ENCODE measurements around the gene KIAA0513. TPM values are rescaled to one million over a fixed set of nuclear protein-coding genes. Genes with fewer than 3 reads are reported as not detected.

KIAA0513 gene
- total and polyA plus RNA-seq, 2 of the 13 experiments (the other 11 are each of a cell fraction or from before 2014, with no cell fraction given): 1.8 TPM

DNA sequence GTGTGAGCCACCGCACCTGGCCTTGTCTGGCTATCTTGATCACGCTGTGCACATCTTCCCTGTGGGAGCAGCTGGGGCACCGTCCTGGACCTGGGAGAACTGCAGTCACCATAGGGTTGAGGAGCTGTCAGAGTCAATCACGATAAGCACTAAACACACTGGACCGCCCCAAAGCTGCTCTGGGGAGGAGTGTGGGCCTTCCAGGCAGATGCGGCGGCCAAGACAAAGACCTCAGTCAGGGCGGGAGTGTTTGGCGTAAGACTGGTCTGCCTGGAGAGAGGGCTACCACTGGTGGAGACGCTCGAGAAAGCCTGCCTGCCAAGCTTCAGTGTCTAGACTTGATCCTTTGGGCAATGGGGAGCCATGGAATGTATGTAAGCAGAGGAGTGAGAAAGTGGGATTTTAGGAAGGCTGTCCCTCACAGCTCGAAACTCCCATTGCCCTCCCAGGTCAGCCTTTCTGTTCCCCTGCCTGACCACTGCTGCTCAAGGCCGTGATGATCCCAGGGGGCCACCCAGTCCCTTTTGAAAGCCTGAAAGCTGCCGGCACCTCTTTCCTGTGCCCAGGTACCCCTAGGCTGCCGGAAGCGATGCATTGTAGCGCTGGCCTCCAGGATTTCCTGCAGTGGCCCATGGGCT, 114.0 kb downstream of the KIAA0513 start (continued):
- no peak for TF ChIP-seq MAZ (IDR thresholded peaks at IDR 0.05; ENCODE audit: borderline replicate concordance, low read depth, low read length)
- peak; percentile 29; the same call in 1 of the 2 replicates for TF ChIP-seq MAZ (CRISPR knock-in tag; IDR thresholded peaks at IDR 0.05; ENCODE audit: low read depth)
- TF ChIP-seq ZNF20 (CRISPR knock-in tag; IDR thresholded peaks at IDR 0.05): no peak
- no peak for TF ChIP-seq WIZ (CRISPR knock-in tag; IDR thresholded peaks at IDR 0.05)
- TF ChIP-seq SRSF1 (optimal IDR thresholded peaks at IDR 0.05; ENCODE audit: low read depth, low read length): no peak
- TF ChIP-seq ZIK1 (CRISPR knock-in tag; IDR thresholded peaks at IDR 0.05; ENCODE audit: borderline replicate concordance, low read depth): no peak
- TF ChIP-seq, protein P1, sequence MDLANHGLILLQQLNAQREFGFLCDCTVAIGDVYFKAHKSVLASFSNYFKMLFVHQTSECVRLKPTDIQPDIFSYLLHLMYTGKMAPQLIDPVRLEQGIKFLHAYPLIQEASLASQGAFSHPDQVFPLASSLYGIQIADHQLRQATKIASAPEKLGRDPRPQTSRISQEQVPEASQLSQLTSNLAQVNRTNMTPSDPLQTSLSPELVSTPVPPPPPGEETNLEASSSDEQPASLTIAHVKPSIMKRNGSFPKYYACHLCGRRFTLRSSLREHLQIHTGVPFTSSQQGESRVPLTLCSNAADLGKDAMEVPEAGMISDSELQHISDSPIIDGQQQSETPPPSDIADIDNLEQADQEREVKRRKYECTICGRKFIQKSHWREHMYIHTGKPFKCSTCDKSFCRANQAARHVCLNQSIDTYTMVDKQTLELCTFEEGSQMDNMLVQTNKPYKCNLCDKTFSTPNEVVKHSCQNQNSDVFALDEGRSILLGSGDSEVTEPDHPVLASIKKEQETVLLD (CRISPR knock-in tag; IDR thresholded peaks at IDR 0.05; ENCODE audit: low read depth): no peak
- TF ChIP-seq ZNF567 (CRISPR knock-in tag; IDR thresholded peaks at IDR 0.05; ENCODE audit: borderline replicate concordance): peak; percentile 5; the same call in 1 of the 2 replicates
- TF ChIP-seq ZSCAN20 (CRISPR knock-in tag; IDR thresholded peaks at IDR 0.05; ENCODE audit: borderline replicate concordance): 0 out of 2 replicates have a peak, but pooled peaks have one; percentile 70
- TF ChIP-seq SMARCC2 (IDR thresholded peaks at IDR 0.05): no peak
- TF ChIP-seq SOX6 (IDR thresholded peaks at IDR 0.05): no peak
- TF ChIP-seq SOX6 (CRISPR knock-in tag; IDR thresholded peaks at IDR 0.05): peak; percentile 46; the same call in 1 of the 2 replicates
- TF ChIP-seq ZNF510 (CRISPR knock-in tag; IDR thresholded peaks at IDR 0.05; ENCODE audit: low read depth): no peak
- TF ChIP-seq BCL6 (CRISPR knock-in tag; IDR thresholded peaks at IDR 0.05): no peak; the same call in 1 of the 2 replicates
- no peak for TF ChIP-seq REXO4 (CRISPR knock-in tag; IDR thresholded peaks at IDR 0.05; ENCODE audit: borderline replicate concordance)
- TF ChIP-seq ZFX (CRISPR knock-in tag; IDR thresholded peaks at IDR 0.05; ENCODE audit: low read depth): no peak; the same call in 1 of the 2 replicates
- TF ChIP-seq, protein P2, sequence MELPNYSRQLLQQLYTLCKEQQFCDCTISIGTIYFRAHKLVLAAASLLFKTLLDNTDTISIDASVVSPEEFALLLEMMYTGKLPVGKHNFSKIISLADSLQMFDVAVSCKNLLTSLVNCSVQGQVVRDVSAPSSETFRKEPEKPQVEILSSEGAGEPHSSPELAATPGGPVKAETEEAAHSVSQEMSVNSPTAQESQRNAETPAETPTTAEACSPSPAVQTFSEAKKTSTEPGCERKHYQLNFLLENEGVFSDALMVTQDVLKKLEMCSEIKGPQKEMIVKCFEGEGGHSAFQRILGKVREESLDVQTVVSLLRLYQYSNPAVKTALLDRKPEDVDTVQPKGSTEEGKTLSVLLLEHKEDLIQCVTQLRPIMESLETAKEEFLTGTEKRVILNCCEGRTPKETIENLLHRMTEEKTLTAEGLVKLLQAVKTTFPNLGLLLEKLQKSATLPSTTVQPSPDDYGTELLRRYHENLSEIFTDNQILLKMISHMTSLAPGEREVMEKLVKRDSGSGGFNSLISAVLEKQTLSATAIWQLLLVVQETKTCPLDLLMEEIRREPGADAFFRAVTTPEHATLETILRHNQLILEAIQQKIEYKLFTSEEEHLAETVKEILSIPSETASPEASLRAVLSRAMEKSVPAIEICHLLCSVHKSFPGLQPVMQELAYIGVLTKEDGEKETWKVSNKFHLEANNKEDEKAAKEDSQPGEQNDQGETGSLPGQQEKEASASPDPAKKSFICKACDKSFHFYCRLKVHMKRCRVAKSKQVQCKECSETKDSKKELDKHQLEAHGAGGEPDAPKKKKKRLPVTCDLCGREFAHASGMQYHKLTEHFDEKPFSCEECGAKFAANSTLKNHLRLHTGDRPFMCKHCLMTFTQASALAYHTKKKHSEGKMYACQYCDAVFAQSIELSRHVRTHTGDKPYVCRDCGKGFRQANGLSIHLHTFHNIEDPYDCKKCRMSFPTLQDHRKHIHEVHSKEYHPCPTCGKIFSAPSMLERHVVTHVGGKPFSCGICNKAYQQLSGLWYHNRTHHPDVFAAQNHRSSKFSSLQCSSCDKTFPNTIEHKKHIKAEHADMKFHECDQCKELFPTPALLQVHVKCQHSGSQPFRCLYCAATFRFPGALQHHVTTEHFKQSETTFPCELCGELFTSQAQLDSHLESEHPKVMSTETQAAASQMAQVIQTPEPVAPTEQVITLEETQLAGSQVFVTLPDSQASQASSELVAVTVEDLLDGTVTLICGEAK (IDR thresholded peaks at IDR 0.05): no peak
- TF ChIP-seq, protein P2 (CRISPR knock-in tag; IDR thresholded peaks at IDR 0.05): 0 out of 2 replicates have a peak, but pooled peaks have one; percentile 32

Measured in HepG2 (cell line).